PC-9 (cell line): ENCODE results near the gene JCHAIN. TPM values are rescaled to one million over a fixed set of nuclear protein-coding genes. Genes with fewer than 3 reads are reported as not detected.

Experiments
- BruUV-seq: library from RNA; stranded (reverse); fragments of 400-500 nt; replicated peaks from 2 replicates; lab custom pipeline; 2021; lab: Mats Ljungman, UMichigan
- CTCF ChIA-PET: fragments of 300-600 bp; sonication (Branson Sonifier 250); formaldehyde crosslinking; loops from one replicate; lab custom pipeline; 2022; ENCODE audit warnings: antibody characterized with exemption; lab: Charles Lee
- POLR2A ChIA-PET: fragments of 300-600 bp; sonication (Branson Sonifier 250); formaldehyde crosslinking; loops from one replicate; lab custom pipeline; 2022; ENCODE audit warnings: antibody characterized with exemption; ENCODE audit not compliant: unreplicated experiment; lab: Charles Lee
- DNase-seq, 2 experiments: peaks; one replicate each; pipeline versions ENCODE4 v3.0.0 to v3.0.0-alpha.2; 2015 to 2022; ENCODE audit warnings: mixed read lengths in 1 of 2
- H2AFZ ChIP-seq: fragments of 200-600 bp; sonication (generic); 2 replicates; pipeline ENCODE4 v1.8.1; 2017; ENCODE audit warnings: antibody characterized with exemption
- H3F3A ChIP-seq: fragments of 200-600 bp; sonication (generic); 2 replicates; pipeline ENCODE4 v1.8.1; 2017; ENCODE audit warnings: antibody characterized with exemption, mild to moderate bottlenecking, low read depth; ENCODE audit not compliant: insufficient read depth
- H3K27ac ChIP-seq: fragments of 200-600 bp; sonication (generic); 2 replicates; pipeline ENCODE4 v1.6.1; 2016; ENCODE audit warnings: mixed run types
- H3K27me3 ChIP-seq: fragments of 200-600 bp; sonication (generic); 2 replicates; pipeline ENCODE4 v1.6.1; 2016; ENCODE audit warnings: low read depth, mixed run types; ENCODE audit not compliant: insufficient read depth
- H3K36me3 ChIP-seq: fragments of 200-600 bp; sonication (generic); 2 replicates; pipeline ENCODE4 v1.6.1; 2016; ENCODE audit warnings: low read depth, mixed run types
- H3K4me1 ChIP-seq: fragments of 200-600 bp; sonication (generic); replicated peaks from 2 replicates; pipeline ENCODE4 v1.6.1; 2016; ENCODE audit warnings: mixed run types; ENCODE audit not compliant: insufficient read depth
- H3K4me2 ChIP-seq: fragments of 200-600 bp; sonication (generic); 2 replicates; pipeline ENCODE4 v1.6.1; 2017; ENCODE audit warnings: mixed run types
- H3K4me3 ChIP-seq: fragments of 200-600 bp; sonication (generic); 2 replicates; pipeline ENCODE4 v1.6.1; 2016; ENCODE audit warnings: mixed run types
- H3K79me2 ChIP-seq: fragments of 200-600 bp; sonication (generic); 2 replicates; pipeline ENCODE4 v1.6.1; 2017; ENCODE audit warnings: low read depth, mixed run types
- H3K9me2 ChIP-seq: fragments of 200-600 bp; sonication (generic); 2 replicates; pipeline ENCODE4 v1.8.1; 2017; ENCODE audit warnings: mild to moderate bottlenecking; ENCODE audit not compliant: insufficient read depth
- H3K9me3 ChIP-seq: fragments of 200-600 bp; sonication (generic); 2 replicates; pipeline ENCODE4 v1.8.1; 2016; ENCODE audit warnings: low read depth; ENCODE audit not compliant: insufficient read depth
- H4K20me1 ChIP-seq: fragments of 200-600 bp; sonication (generic); 2 replicates; pipeline ENCODE4 v1.8.1; 2017; ENCODE audit not compliant: insufficient read depth
- EZH2 ChIP-seq: fragments of 200-600 bp; sonication (generic); IDR thresholded peaks from 2 replicates; pipeline ENCODE4 v1.8.0; 2017; ENCODE audit warnings: antibody characterized with exemption, low read depth
- intact Hi-C: fragments of 100-400 bp; cut with micrococcal nuclease; formaldehyde crosslinking; loops from one replicate; pipeline ENCODE4 v1.10.0; 2022; ENCODE audit not compliant: unreplicated experiment
- total RNA-seq: library from RNA; stranded (reverse); gene quantifications from 2 replicates; pipeline ENCODE4 v1.2.3, GENCODE V29; 2021
- TF ChIP-seq, protein P1 (sequence below): fragments of 200-600 bp; sonication (generic); conservative IDR thresholded peaks from 2 replicates; pipeline ENCODE4 v1.6.1; 2017; ENCODE audit warnings: mixed run types, antibody characterized with exemption, mild to moderate bottlenecking, moderate library complexity

The JCHAIN gene
- total RNA-seq, 1 experiment from 2014 or later: not detected

DNA sequence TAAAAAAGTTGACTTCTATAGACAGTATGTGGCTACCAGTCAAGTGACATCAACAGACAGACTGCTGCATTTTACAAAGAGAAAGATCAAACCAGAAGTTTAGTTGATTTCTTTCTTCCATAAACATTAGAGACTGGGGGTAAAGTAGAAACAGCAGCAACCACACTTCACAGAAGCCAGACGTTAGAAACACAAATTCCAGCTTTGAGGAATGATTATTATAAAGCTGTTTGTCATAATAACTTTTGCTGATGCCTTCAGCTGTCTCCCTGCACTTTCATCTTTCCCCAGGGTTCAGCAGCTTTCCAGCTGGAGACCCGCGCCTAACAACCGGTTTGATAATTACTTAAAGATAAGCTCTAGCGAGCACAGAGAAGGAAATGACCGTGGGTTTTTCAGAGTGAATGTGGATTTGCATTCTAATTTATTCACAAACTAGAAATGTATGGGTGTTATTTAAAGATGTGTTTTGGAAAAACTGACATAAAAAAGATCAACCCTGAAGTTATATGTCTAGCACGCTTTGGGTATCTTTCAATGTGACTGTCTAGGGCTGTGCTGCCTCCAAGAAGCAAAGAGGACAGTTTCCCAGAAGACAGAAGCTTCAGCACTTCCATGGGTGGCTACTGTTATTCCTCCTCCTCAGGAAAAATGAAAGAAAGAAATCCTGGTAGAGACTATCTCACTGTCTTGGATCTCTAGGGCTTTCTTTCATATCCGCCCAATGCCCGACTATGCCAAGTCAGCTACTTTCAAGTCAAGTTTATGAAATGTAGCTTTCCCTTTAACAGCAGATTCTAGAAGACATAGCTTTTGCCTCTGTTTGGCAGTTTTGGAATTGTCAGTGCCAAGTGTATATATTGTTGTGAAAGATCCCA, 52.8 kb downstream of the JCHAIN start:
- no peaks in the 10 kb centered on the region for H3K79me2 ChIP-seq
- no TSS peak for BruUV-seq
- H2AFZ ChIP-seq: no peak overlapping the region
- no peaks in the 10 kb centered on the region for H3K9me2 ChIP-seq
- H4K20me1 ChIP-seq: no peaks in the 10 kb centered on the region
- intact Hi-C loops: no loop called here
- no peaks in the 10 kb centered on the region for H3K36me3 ChIP-seq
- no peak overlapping the region for H3K27ac ChIP-seq
- H3K4me3 ChIP-seq: no peak overlapping the region
- H3K27me3 ChIP-seq: no peaks in the 10 kb centered on the region
- TF ChIP-seq, protein P1, sequence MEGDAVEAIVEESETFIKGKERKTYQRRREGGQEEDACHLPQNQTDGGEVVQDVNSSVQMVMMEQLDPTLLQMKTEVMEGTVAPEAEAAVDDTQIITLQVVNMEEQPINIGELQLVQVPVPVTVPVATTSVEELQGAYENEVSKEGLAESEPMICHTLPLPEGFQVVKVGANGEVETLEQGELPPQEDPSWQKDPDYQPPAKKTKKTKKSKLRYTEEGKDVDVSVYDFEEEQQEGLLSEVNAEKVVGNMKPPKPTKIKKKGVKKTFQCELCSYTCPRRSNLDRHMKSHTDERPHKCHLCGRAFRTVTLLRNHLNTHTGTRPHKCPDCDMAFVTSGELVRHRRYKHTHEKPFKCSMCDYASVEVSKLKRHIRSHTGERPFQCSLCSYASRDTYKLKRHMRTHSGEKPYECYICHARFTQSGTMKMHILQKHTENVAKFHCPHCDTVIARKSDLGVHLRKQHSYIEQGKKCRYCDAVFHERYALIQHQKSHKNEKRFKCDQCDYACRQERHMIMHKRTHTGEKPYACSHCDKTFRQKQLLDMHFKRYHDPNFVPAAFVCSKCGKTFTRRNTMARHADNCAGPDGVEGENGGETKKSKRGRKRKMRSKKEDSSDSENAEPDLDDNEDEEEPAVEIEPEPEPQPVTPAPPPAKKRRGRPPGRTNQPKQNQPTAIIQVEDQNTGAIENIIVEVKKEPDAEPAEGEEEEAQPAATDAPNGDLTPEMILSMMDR: no peak
- TF ChIP-seq EZH2: no peak
- H3K9me3 ChIP-seq: no peaks in the 10 kb centered on the region
- H3K4me2 ChIP-seq: no peak overlapping the region
- ChIA-PET POLR2A (no interaction called here), CTCF (no interaction called here)
- DNase-seq: no peak
- H3K4me1 ChIP-seq: no peaks in the 10 kb centered on the region
- no peaks in the 10 kb centered on the region for H3F3A ChIP-seq

DNA sequence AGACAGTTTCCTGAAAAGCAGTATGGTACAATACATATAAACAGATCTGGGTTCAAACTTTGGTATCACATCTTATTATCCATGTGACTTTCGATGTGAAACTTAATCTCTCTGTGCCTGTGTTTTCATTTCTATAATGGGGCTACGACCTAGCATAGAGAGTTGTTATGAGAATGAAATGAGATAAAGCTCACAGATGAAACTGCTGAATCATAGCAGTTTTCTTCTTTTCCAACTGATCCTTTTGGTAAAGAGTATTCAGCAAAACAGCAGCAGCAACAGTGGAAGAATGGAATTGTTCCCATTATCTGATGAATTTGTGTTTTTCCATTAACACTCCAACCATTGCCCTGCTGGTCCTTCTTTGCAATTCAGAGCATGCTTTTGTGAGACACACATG, 58.0 kb downstream of the JCHAIN start:
- Histone ChIP-seq H3K27me3 (no peaks in the 10 kb centered on the region), H3K4me3 (no peak overlapping the region), H3K36me3 (no peaks in the 10 kb centered on the region), H3K9me2 (no peaks in the 10 kb centered on the region), H3K79me2 (no peaks in the 10 kb centered on the region), H2AFZ (no peak overlapping the region), H3F3A (no peaks in the 10 kb centered on the region), H3K4me2 (no peak overlapping the region), H3K9me3 (no peaks in the 10 kb centered on the region), H4K20me1 (no peaks in the 10 kb centered on the region), H3K27ac (no peak overlapping the region), H3K4me1 (no peaks in the 10 kb centered on the region)
- ChIA-PET POLR2A (no interaction called here), CTCF (no interaction called here)
- no peak for TF ChIP-seq EZH2
- TF ChIP-seq, protein P1: no peak
- intact Hi-C loops: loop anchor here (10.0 kb wide), 2 partner anchors 76 to 576 kb away; partner anchors contain the start of gene UTP3
- BruUV-seq: no TSS peak
- no peak for DNase-seq

DNA sequence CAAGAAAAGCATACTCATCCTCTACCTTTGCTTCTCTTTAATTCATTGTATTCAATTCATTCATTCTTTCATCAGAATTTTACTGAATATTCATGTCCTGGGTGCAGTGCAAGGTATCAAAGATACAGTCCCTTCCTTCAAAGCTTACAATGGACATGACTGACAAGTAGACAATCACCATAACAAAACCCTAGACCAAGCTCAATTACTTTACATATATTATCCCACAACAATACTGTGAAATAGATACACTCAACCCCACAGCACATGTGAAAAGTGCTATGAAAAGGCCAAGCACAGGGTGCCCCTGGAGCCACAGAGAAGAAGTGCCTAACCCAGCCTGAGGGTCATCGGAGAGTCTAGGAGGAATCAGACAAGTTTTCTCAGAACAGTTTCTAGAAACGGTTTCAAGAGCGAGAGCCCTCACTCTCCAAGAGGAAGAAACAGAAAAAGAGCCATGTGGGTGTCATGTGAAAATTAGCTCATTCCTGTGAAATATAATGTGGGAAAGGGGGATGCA, 58.9 kb downstream of the JCHAIN start:
- H3K9me2 ChIP-seq: no peaks in the 10 kb centered on the region
- H3K9me3 ChIP-seq: no peaks in the 10 kb centered on the region
- H2AFZ ChIP-seq: no peak overlapping the region
- TF ChIP-seq, protein P1: no peak
- TF ChIP-seq EZH2: no peak
- H4K20me1 ChIP-seq: no peaks in the 10 kb centered on the region
- H3K4me2 ChIP-seq: no peak overlapping the region
- no peaks in the 10 kb centered on the region for H3F3A ChIP-seq
- no peak overlapping the region for H3K27ac ChIP-seq
- POLR2A ChIA-PET: no interaction called here
- CTCF ChIA-PET: no interaction called here
- no peak overlapping the region for H3K4me3 ChIP-seq
- no TSS peak for BruUV-seq
- H3K4me1 ChIP-seq: no peaks in the 10 kb centered on the region
- H3K36me3 ChIP-seq: no peaks in the 10 kb centered on the region
- intact Hi-C loops: loop anchor here (10.0 kb wide), 2 partner anchors 77 to 577 kb away; partner anchors contain the start of gene UTP3
- H3K79me2 ChIP-seq: no peaks in the 10 kb centered on the region
- DNase-seq: no peak
- no peaks in the 10 kb centered on the region for H3K27me3 ChIP-seq
